ENCODE measurements around the gene UGT1A8. TPM values are rescaled to one million over a fixed set of nuclear protein-coding genes. Genes with fewer than 3 reads are reported as not detected.
"Not testable (repeated sequence)": the region's sequence is repeated elsewhere in the genome, so short reads cannot be mapped to it uniquely, and the experiment has no call there.

The UGT1A8 gene
- total RNA-seq, 1 donor from 2014 or later: not detected

DNA sequence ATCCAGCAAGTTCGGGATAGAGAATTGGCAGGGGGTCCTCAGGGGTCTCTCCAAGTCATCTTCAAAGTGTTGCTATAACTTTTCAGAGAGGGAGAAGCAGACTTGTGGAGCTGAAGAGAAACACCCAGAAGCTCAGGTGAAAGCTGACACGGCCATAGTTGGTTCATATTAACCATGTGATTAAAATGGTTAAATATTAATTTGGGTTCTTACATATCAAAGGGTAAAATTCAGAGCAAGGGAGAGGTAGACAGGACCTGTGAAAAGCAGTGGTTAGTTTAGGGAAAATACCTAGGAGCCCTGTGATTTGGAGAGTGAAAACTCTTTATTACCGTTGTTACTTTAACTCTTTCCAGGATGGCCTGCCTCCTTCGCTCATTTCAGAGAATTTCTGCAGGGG, 75.2 kb downstream of the UGT1A8 start, which contains the start of gene UGT1A6:
Gene UGT1A6, plus strand, starts transcription at position 243 of the 400 bp plus-strand sequence. Its CDS starts 115 bp downstream, at position 358.
- DNase-seq (no peak), ATAC-seq (ENCODE audit: low read depth) (no peak)
- H3K4me1 Mint-ChIP-seq: no peaks in the 10 kb centered on the region
- H3K27me3 Mint-ChIP-seq: peaks cover 5% of the 10 kb centered on the region
- CTCF ChIA-PET: no interaction called here
- TF ChIP-seq, protein P1, sequence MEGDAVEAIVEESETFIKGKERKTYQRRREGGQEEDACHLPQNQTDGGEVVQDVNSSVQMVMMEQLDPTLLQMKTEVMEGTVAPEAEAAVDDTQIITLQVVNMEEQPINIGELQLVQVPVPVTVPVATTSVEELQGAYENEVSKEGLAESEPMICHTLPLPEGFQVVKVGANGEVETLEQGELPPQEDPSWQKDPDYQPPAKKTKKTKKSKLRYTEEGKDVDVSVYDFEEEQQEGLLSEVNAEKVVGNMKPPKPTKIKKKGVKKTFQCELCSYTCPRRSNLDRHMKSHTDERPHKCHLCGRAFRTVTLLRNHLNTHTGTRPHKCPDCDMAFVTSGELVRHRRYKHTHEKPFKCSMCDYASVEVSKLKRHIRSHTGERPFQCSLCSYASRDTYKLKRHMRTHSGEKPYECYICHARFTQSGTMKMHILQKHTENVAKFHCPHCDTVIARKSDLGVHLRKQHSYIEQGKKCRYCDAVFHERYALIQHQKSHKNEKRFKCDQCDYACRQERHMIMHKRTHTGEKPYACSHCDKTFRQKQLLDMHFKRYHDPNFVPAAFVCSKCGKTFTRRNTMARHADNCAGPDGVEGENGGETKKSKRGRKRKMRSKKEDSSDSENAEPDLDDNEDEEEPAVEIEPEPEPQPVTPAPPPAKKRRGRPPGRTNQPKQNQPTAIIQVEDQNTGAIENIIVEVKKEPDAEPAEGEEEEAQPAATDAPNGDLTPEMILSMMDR (IDR thresholded peaks at IDR 0.05): no peak
- H3K36me3 Mint-ChIP-seq (ENCODE audit: low read depth): no peaks in the 10 kb centered on the region
- intact Hi-C loops (cut with micrococcal nuclease): no loop called here
- no peaks in the 10 kb centered on the region for H3K9me3 Mint-ChIP-seq
- POLR2A ChIA-PET: no interaction called here
- H3K4me3 Mint-ChIP-seq: no peak within 1 kb of the TSS
- H3K27ac Mint-ChIP-seq: no peak within 1 kb of the TSS

DNA sequence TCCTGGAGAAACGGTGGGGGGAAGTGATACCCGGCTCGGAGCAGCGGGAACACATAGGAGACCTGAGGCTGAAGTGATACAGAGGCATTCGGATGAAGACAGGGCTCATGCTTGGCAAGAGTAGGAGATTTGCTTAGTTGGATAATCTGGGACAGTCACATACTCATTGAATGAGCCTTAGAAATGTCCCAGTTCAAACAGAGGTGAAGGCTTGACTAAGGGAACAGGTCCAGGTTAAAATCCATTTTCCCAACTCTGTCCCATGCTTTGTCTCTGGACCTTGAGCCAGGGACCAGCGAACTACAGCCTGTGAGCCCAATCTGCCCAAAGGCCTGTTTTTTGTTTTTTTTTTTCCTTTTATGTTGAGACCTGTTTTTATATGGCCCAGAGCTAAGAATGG, 76.5 kb downstream of the UGT1A8 start:
- Mint-ChIP-seq H3K27ac (no peak overlapping the region), H3K27me3 (peaks cover 5% of the 10 kb centered on the region), H3K9me3 (no peaks in the 10 kb centered on the region), H3K4me3 (no peak overlapping the region), H3K36me3 (ENCODE audit: low read depth) (no peaks in the 10 kb centered on the region), H3K4me1 (no peaks in the 10 kb centered on the region)
- intact Hi-C loops (cut with micrococcal nuclease): no loop called here
- ChIA-PET POLR2A (no interaction called here), CTCF (no interaction called here)
- DNase-seq (no peak), ATAC-seq (ENCODE audit: low read depth) (no peak)
- TF ChIP-seq, protein P1 (IDR thresholded peaks at IDR 0.05): no peak

DNA sequence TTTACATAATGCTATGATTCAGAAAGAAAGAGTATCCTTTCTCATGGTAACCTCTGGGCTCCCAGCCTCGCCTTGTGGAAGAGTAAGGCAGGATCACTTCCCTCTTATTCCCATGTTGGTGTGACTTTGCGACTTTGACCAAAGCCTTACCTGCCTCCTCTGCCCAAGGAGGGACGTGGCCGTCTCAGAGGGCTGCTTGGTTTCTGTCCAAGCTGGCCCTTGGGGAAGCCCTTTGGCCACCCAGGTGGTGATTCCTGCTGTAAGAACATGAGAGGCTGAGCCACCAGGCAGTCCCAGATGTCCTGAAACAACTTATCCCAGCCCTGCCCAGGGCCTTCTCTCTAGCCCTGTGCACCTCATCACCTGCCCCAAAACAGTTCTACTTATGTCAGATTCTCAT, 81.3 kb downstream of the UGT1A8 start:
- Mint-ChIP-seq H3K4me3 (no peak overlapping the region), H3K27me3 (peaks cover 5% of the 10 kb centered on the region), H3K36me3 (ENCODE audit: low read depth) (no peaks in the 10 kb centered on the region), H3K27ac (no peak overlapping the region), H3K4me1 (no peaks in the 10 kb centered on the region), H3K9me3 (no peaks in the 10 kb centered on the region)
- ATAC-seq (ENCODE audit: low read depth) (no peak), DNase-seq (no peak)
- TF ChIP-seq, protein P1 (IDR thresholded peaks at IDR 0.05): no peak
- CTCF ChIA-PET: interaction anchor here (0.7 kb wide), 1 partner anchor 13 kb away, joined by 3 read pairs; no protein-coding TSS in a partner anchor
- POLR2A ChIA-PET: no interaction called here
- intact Hi-C loops (cut with micrococcal nuclease): no loop called here

DNA sequence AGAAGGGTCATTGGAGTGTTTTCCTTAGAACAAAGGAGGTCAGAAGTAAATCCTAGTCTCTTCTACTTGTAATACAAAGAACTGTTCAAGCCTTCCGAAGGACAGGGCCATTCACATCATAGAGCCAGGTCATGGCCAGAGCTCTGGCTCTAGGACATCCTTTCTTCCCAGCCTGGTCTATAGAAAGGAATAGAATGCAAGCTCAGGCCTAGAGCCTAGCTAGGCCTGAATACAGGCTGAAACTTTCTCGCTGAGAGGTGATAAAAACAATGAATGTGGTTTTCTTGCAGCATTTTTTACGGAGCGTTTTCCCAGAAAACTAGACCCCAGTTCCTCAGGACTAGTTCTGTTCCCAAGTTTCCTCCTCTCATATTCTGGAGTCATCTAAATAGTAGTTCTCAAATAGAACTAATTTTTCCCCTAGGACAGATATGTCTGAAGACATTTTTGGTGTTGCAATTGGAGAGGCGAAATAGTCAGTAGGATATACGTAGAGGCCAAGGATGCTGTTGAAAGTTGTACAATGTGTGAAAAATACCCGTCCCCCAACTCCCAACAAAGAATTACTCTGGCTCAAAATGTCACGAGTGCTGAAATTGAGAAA, 82.1 kb downstream of the UGT1A8 start:
- no peaks in the 10 kb centered on the region for H3K36me3 Mint-ChIP-seq (ENCODE audit: low read depth)
- DNase-seq: no peak

DNA sequence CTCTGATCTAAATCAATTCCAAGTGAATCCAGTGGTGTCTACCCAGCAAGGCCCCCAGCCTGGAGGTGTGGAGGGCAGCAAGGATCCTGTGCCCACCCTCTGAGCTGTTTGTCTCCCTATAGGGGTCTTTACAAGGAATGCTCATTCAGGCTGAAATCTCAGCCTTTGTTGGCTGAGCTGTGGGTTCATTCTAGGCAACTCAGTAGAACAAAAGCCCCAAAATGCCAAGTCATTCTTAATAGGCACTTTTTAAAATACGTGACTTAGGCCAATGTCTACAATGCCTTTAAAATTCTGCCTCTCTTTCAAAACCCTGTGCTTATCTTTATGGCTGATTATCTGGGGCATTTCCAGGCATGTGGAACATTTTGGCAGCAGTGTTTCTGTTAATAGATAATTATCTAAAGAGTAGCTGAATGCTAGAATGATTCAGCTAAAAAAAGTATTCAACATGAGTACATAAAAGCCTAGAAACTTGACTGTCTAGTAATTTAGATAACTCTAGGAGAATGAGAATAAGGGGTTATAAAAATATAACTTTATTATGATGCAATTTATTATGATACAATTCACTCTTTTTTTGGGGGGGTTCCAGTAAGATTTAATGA, 82.7 kb downstream of the UGT1A8 start:
- intact Hi-C loops (cut with micrococcal nuclease): loop anchor here (10.0 kb wide), 1 partner anchor 145 kb away; no protein-coding TSS in a partner anchor
- DNase-seq: no peak
- H3K9me3 Mint-ChIP-seq: peaks cover 3% of the 10 kb centered on the region
- TF ChIP-seq, protein P1 (IDR thresholded peaks at IDR 0.05): no peak
- POLR2A ChIA-PET: no interaction called here
- no peak overlapping the region for H3K4me3 Mint-ChIP-seq
- CTCF ChIA-PET: no interaction called here
- no peaks in the 10 kb centered on the region for H3K4me1 Mint-ChIP-seq
- H3K36me3 Mint-ChIP-seq (ENCODE audit: low read depth): no peaks in the 10 kb centered on the region
- H3K27me3 Mint-ChIP-seq: peaks cover 5% of the 10 kb centered on the region
- ATAC-seq (ENCODE audit: low read depth): no peak
- H3K27ac Mint-ChIP-seq: no peak overlapping the region

More for the DNA sequence above, 82.1 kb downstream of the UGT1A8 start:
- no peak overlapping the region for H3K27ac Mint-ChIP-seq
- intact Hi-C loops (cut with micrococcal nuclease): loop anchor here (10.0 kb wide), 1 partner anchor 145 kb away; no protein-coding TSS in a partner anchor
- TF ChIP-seq, protein P1 (IDR thresholded peaks at IDR 0.05): no peak
- H3K4me3 Mint-ChIP-seq: no peak overlapping the region
- H3K27me3 Mint-ChIP-seq: peaks cover 5% of the 10 kb centered on the region
- H3K4me1 Mint-ChIP-seq: no peaks in the 10 kb centered on the region
- ChIA-PET POLR2A (no interaction called here), CTCF (no interaction called here)
- H3K9me3 Mint-ChIP-seq: peaks cover 3% of the 10 kb centered on the region
- no peak for ATAC-seq (ENCODE audit: low read depth)

DNA sequence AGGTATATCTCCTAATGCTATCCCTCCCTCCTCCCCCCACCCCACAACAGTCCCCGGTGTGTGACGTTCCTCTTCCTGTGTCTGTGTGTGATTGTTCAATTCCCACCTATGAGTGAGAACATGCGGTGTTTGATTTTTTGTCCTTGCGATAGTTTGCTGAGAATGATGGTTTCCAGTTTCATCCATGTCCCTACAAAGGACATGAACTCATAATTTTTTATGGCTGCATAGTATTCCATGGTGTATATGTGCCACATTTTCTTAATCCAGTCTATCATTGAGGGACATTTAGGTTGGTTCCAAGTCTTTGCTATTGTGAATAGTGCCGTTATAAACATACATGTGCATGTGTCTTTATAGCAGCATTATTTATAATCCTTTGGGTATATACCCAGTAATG, 83.4 kb downstream of the UGT1A8 start:
- H3K27me3 Mint-ChIP-seq; ATAC-seq (ENCODE audit: low read depth); H3K4me3 Mint-ChIP-seq; DNase-seq; H3K27ac Mint-ChIP-seq; CTCF ChIA-PET; H3K9me3 Mint-ChIP-seq; POLR2A ChIA-PET; H3K36me3 Mint-ChIP-seq (ENCODE audit: low read depth); H3K4me1 Mint-ChIP-seq: not testable (repeated sequence)
- intact Hi-C loops (cut with micrococcal nuclease): loop anchor here (10.0 kb wide), 1 partner anchor 146 kb away; no protein-coding TSS in a partner anchor

Measured in activated B cell treated with CpG ODN at 0.5 μM for 24 hours (primary cell).